DND-41 (cell line): ENCODE measurements around the gene PCNX2.

ENCODE experiments used
- CTCF ChIP-seq: IDR thresholded peaks from 2 replicates; pipeline ENCODE4 v1.5.1; 2012; ENCODE audit warnings: borderline replicate concordance, low read length, moderate library complexity, mild to moderate bottlenecking; ENCODE audit not compliant: poor library complexity, severe bottlenecking; ENCODE audit errors: extremely low read depth
- EZH2 ChIP-seq: IDR thresholded peaks from 3 replicates; pipeline ENCODE4 v1.6.1; 2012; ENCODE audit warnings: borderline replicate concordance, low read depth, mild to moderate bottlenecking, moderate library complexity, low read length, inconsistent platforms; ENCODE audit not compliant: severe bottlenecking

- no peak for TF ChIP-seq CTCF
- no peak for TF ChIP-seq EZH2
These were observed 4.8 kb upstream of the PCNX2 start for GRCh38 chr1:233300326-233300725.
